HepG2 (cell line): ENCODE measurements around the gene LRRIQ4. TPM values are rescaled to one million over a fixed set of nuclear protein-coding genes. Genes with fewer than 3 reads are reported as not detected.

Experiments
- BCL6 ChIP-seq: IDR thresholded peaks from 2 replicates; pipeline ENCODE4 v1.6.1; 2016; ENCODE audit warnings: missing genetic modification reagents, missing compliant biosample characterization
- BRCA1 ChIP-seq: sonication (generic); formaldehyde crosslinking; IDR thresholded peaks from 2 replicates; pipeline ENCODE4 v1.4.0; 2020; ENCODE audit warnings: missing genetic modification reagents
- CBX5 ChIP-seq: sonication (generic); formaldehyde crosslinking; IDR thresholded peaks from 2 replicates; pipeline ENCODE4 v1.4.0; 2020; ENCODE audit warnings: missing genetic modification reagents, borderline replicate concordance
- CREBL2 ChIP-seq: sonication (generic); formaldehyde crosslinking; IDR thresholded peaks from 2 replicates; pipeline ENCODE4 v1.8.1; 2023; ENCODE audit warnings: missing genetic modification reagents, mild to moderate bottlenecking, borderline replicate concordance
- DZIP1 ChIP-seq: sonication (generic); formaldehyde crosslinking; IDR thresholded peaks from 2 replicates; pipeline ENCODE4 v1.5.0; 2020; ENCODE audit warnings: mild to moderate bottlenecking, missing genetic modification reagents
- ELF3 ChIP-seq: IDR thresholded peaks from 2 replicates; pipeline ENCODE4 v1.6.1; 2016; ENCODE audit warnings: missing genetic modification reagents, missing compliant biosample characterization
- FOXJ3 ChIP-seq: sonication (generic); formaldehyde crosslinking; IDR thresholded peaks from 2 replicates; pipeline ENCODE4 v1.4.0; 2020; ENCODE audit warnings: missing genetic modification reagents, mild to moderate bottlenecking, borderline replicate concordance
- HHEX ChIP-seq: IDR thresholded peaks from 2 replicates; pipeline ENCODE4 v1.6.1; 2016; ENCODE audit warnings: control low read depth
- HOXD1 ChIP-seq: sonication (generic); formaldehyde crosslinking; IDR thresholded peaks from 2 replicates; pipeline ENCODE4 v1.5.0; 2020; ENCODE audit warnings: missing genetic modification reagents
- ISX ChIP-seq: sonication (generic); formaldehyde crosslinking; conservative IDR thresholded peaks from 2 replicates; pipeline ENCODE4 v1.5.0; 2020; ENCODE audit warnings: missing genetic modification reagents
- NFRKB ChIP-seq: fragments of 450-650 bp; IDR thresholded peaks from 2 replicates; pipeline ENCODE4 v1.6.1; 2017
- PRDM10 ChIP-seq: sonication (generic); formaldehyde crosslinking; IDR thresholded peaks from 2 replicates; pipeline ENCODE4 v1.4.0; 2020; ENCODE audit warnings: low read depth, missing genetic modification reagents
- THAP7 ChIP-seq: sonication (generic); formaldehyde crosslinking; IDR thresholded peaks from 2 replicates; pipeline ENCODE4 v1.8.1; 2023; ENCODE audit warnings: mild to moderate bottlenecking, missing genetic modification reagents
- ZC3H13 ChIP-seq: sonication (generic); formaldehyde crosslinking; IDR thresholded peaks from 2 replicates; pipeline ENCODE4 v1.8.1; 2023; ENCODE audit warnings: mild to moderate bottlenecking, missing genetic modification reagents, moderate library complexity
- ZNF256 ChIP-seq: sonication (generic); formaldehyde crosslinking; conservative IDR thresholded peaks from 2 replicates; pipeline ENCODE4 v1.4.0; 2020; ENCODE audit warnings: missing genetic modification reagents
- ZNF275 ChIP-seq: sonication (generic); formaldehyde crosslinking; IDR thresholded peaks from 2 replicates; pipeline ENCODE4 v1.8.0; 2022; ENCODE audit warnings: missing genetic modification reagents, mild to moderate bottlenecking, inconsistent platforms, borderline replicate concordance
- ZNF552 ChIP-seq: sonication (generic); formaldehyde crosslinking; IDR thresholded peaks from 2 replicates; pipeline ENCODE4 v1.9.0; 2022; ENCODE audit warnings: missing genetic modification reagents, mild to moderate bottlenecking, borderline replicate concordance
- ZNF781 ChIP-seq: sonication (generic); formaldehyde crosslinking; IDR thresholded peaks from 2 replicates; pipeline ENCODE4 v1.5.1; 2020; ENCODE audit warnings: borderline replicate concordance, mild to moderate bottlenecking, missing genetic modification reagents; ENCODE audit errors: not compliant biosample characterization
- polyA plus RNA-seq, 8 experiments: library from polyadenylated mRNA; depleted of rRNA in 3 of 8; stranded (reverse) in 7 of 8; unstranded in 1 of 8; fragments of >200 nt; fragmentation: Illumina TruSeq in 4 of 8; extraction: Trizol in 4 of 8; gene quantifications; 2 replicates each; pipeline versions ENCODE4 v1.2.1 to v1.2.3, GENCODE V29; 2011 to 2016; ENCODE audit warnings: low read depth in 4 of 8, missing spikeins in 1 of 8, mixed read lengths in 1 of 8; ENCODE audit not compliant: insufficient read depth in 1 of 8
- total RNA-seq, 5 experiments: library from RNA; depleted of rRNA; stranded (reverse); fragments of >200 nt; fragmentation: Illumina TruSeq; extraction: Trizol; gene quantifications; 2 replicates each; pipeline ENCODE4 v1.2.3, GENCODE V29; 2016; ENCODE audit warnings: low read depth in 1 of 5

LRRIQ4 gene
- total and polyA plus RNA-seq, 2 of the 13 experiments (the other 11 are each of a cell fraction or from before 2014, with no cell fraction given) = not detected

- TF ChIP-seq DZIP1 = 0 out of 2 replicates have a peak, but pooled peaks have one; percentile 17
- peak; percentile 73 for TF ChIP-seq ELF3 (CRISPR knock-in tag)
- peak; percentile 94 for TF ChIP-seq ZNF256 (CRISPR knock-in tag)
- no peak for TF ChIP-seq HHEX (CRISPR knock-in tag)
- peak; percentile 77; the same call in 1 of the 2 replicates for TF ChIP-seq ZC3H13 (CRISPR knock-in tag)
- TF ChIP-seq ZNF552 (CRISPR knock-in tag) = no peak
- no peak for TF ChIP-seq PRDM10 (CRISPR knock-in tag)
- TF ChIP-seq BRCA1 = peak; percentile 93; the same call in 1 of the 2 replicates
- peak; percentile 69 for TF ChIP-seq HOXD1 (CRISPR knock-in tag)
- TF ChIP-seq ZNF781 (CRISPR knock-in tag) = peak; percentile 45
- TF ChIP-seq BCL6 = peak; percentile 5; the same call in 1 of the 2 replicates
- TF ChIP-seq CBX5 (CRISPR knock-in tag) = no peak; the same call in 1 of the 2 replicates
- 0 out of 2 replicates have a peak, but pooled peaks have one; percentile 69 for TF ChIP-seq ISX (CRISPR knock-in tag)
- peak; percentile 98 for TF ChIP-seq ZNF275 (CRISPR knock-in tag)
- peak; percentile 76; the same call in 1 of the 2 replicates for TF ChIP-seq THAP7 (CRISPR knock-in tag)
- no peak for TF ChIP-seq NFRKB
- TF ChIP-seq FOXJ3 (CRISPR knock-in tag) = peak; percentile 47; the same call in 1 of the 2 replicates
- no peak for TF ChIP-seq CREBL2 (CRISPR knock-in tag)
Measured at GRCh38 chr3:169772897-169773816, 39.5 kb upstream of the LRRIQ4 start, which contains the start of gene MYNN (continued).
